M059J (cell line): ENCODE results near the gene CDH10. TPM values are rescaled to one million over a fixed set of nuclear protein-coding genes. Genes with fewer than 3 reads are reported as not detected.

Experiments used
- DNase-seq: peaks from one replicate; pipeline ENCODE4 v3.0.0-alpha.2; 2012; ENCODE audit warnings: low read depth
- total RNA-seq: library from RNA; depleted of rRNA; stranded (reverse); fragments of >200 nt; shearing (Covaris generic); gene quantifications from 2 replicates; pipeline ENCODE4 v1.2.3, GENCODE V29; 2014

CDH10 gene
- total RNA-seq, 1 experiment from 2014 or later: 0.10 TPM

DNA sequence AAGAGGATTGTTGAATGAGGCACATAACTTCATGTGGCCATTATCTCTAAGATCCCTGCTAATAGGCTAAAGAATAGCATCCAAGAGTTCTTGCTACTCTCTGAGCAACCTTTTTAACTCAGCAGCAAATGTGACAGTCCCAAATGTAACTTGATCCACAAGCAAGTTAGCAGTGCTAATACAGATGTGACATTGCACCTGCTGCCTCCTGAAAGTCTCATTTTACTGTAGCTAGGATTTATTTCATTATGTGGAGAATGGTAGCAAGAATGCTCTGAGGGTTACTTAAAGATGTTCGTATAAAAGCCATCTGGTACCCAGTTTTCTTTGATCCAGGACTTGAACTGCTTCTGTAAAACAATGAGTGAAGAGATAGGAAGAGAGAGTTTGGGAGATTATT is 45.8 kb downstream of the CDH10 start:
- DNase-seq: no peak

DNA sequence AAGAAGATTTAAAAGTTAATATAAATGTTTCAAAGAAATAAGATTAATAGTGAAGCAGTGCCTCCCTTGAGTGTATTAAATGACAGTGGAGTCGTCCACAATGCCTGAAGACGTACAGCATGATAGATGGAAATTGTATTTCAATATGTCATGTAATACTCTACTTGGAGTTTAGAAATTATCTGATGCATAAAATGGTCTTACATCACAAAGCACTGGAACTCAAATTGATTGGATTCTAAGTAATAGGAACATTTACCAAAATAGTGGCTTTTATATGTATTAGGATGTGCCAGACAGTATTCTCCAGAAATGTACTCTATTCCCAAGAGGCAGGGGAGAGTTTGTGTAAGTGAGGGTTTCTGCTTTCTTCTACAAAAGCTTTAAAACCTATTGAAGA is 49.4 kb downstream of the CDH10 start:
- DNase-seq: no peak

DNA sequence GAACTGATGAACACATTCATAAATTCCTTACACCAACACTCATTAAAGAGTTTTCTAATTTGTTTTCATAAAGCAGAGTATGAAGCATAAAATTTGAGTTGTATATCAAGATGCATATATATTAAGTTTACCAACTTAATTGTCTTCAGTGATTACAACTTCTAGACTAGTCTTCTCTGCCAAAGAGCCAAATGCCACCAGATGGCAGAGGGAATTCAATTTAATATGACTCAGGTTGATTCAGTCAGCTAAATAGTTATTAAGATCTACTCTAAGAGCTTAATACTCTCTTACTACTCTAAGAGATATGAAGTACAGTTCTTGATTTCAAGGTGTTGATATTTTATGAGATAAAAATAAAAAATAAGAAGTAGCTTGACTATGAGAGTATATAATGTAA is 53.4 kb downstream of the CDH10 start:
- DNase-seq: no peak

DNA sequence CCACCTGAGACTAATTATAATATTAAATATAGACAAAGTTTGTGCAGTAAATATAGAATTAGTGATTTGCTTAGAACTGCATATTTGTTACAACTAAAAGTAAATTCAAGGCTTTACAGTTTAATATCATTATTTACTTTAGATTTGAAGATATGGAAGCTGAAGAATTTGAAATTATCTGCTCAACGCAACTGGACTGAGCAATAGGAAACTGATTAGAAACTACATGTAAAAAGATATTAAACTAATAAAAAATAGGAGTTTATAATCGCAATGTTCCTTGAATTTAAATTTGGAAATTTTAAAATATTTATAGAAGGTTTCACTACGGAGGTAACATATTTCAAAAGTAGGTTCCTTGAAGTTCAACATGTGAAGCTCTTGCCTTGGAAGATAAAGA is 55.2 kb downstream of the CDH10 start:
- DNase-seq: no peak

DNA sequence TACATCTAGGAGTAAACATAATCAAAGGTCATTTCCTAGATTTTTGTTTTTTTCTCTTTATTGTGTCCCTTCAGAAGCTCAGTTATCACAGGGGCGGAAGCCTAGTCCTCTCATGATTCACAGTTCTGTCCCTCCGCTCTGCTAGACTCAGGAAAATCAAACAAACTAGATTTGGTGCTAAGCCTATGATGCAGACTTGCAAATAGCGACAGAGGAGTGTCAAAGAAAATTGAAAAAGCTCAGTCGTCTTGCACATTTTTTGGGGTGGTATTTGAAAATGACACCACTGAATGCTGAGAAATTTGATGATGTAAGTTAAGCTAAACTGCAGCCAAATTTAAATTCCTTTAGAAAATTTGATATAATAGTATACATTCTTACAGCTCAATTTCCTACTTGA is 59.0 kb downstream of the CDH10 start:
- DNase-seq: no peak

DNA sequence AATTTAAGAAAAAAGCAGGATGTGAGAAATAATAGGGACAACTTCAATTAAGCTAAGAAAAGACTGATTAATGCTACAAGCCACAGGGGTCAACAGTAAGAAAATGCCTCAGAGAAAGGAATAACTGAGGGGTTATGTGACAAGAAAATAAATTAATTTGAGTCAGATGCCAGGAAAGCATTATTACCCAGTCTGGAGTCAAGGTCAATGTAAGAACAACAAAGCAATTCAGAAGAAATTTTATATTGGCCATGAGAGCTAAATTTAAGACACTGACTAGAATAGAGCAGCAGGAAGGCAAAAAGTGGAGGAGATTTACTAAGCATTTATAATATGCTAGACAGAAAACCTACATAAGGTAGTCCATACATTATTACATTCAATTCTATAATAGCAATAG is 73.5 kb downstream of the CDH10 start:
- no peak for DNase-seq

DNA sequence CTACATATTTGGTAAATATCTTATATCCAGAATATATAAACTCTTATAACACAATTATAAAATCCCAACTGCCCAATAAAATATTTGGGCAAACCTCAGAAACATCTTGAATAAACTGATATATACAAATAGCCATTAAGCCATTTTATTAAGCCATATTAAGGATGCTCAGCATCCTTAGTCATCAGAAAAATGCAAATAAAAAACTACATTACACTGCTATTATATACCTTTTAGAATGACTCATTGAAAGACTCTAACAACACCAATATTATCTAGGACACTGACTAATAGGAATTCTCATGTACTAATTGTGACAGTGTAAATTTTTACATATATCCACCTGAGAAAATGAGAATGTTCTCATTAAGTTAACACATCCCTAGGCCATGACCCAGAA is 77.8 kb downstream of the CDH10 start:
- DNase-seq: no peak

DNA sequence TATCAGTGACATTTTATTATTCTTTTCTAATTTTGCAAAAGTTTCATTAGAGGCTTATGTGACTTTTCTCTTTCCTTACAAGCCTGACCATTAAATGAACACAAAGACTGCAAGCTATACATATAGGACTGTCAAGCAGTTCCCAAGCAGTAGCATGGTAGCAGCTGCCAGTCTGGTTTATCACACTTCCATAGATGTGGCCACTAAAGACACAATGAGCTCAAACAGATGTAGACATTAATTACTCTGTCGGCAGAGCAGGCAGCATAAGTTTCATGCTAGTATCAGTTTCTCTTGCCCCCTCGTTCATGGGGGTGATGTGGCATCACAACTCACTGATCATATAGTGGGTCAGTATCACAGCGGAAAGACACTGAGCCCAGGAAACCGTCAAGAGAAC is 89.5 kb downstream of the CDH10 start:
- DNase-seq: no peak

DNA sequence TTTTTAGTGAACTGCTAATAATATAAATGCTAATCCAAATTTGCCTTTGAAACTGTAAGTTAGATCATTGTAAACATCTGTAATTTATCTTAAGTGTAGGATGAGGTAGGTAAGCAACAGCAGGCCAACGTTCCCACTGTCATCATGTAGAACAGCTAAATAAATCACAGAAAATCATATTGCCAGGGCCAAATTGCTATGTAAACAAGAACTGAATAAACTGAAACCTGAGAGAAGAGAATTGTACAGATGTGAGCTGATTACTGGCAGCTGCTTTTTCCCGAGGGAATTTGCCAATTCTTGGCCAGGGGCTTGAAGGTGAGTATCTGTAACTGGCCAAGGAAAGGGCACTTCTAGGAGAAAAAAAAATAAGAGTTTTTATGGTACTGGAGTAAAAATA is 97.6 kb downstream of the CDH10 start:
- DNase-seq: no peak

DNA sequence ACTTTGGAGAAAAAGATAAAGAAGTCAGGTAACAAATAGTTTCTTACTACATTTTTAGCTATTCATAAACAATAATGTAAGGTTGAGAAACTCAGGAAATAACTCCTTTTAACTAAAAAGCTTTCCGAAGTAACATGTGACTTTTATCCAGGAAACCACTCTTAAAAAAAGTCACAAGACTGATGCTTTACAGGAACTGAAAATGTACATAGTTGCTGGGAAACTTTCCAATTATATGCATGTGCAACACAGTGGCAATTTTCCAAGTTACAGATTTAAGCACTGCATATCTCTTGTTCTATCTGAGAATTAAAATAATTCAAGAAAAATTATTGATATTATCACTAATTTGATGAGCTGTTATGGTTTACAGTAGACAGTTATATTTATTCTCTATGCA is 105.2 kb downstream of the CDH10 start:
- no peak for DNase-seq

DNA sequence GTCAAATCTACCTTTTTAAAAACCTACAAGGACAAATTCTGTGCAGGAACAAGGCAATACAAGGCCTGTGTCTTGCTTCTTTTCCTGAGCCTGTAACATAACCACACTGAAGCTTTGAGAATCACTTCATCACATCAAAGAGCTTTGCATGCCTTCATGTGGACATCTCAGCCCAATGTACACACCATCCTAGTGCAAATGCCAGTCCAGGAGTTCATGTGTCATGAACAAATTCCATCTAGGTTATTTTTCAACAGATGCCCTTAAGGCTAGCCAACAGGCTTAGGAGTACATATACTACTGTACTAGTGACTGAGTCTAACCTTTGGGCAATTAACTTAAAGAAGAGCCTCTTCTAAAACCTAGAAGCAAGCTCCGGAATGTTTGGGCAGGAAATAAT is 106.4 kb downstream of the CDH10 start:
- DNase-seq: no peak

DNA sequence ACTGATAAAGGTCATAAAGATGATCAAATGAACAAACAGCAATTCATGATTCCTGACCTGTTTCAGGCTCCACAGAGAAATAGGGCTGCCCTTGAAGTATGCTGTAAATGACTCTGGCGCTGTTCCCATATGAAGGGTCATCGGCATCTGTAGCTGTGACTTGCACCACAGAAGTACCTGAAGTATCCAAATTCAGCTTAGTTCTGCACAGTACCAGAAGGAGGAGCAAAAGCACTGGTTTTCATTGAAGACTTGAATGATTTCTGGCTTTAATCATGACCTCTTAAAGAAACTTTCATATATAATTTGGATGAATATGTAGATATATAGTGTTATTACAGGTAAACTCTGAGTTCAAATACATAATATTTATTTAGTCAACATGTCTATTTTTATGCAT is 109.1 kb downstream of the CDH10 start:
- DNase-seq: peak; percentile 1

DNA sequence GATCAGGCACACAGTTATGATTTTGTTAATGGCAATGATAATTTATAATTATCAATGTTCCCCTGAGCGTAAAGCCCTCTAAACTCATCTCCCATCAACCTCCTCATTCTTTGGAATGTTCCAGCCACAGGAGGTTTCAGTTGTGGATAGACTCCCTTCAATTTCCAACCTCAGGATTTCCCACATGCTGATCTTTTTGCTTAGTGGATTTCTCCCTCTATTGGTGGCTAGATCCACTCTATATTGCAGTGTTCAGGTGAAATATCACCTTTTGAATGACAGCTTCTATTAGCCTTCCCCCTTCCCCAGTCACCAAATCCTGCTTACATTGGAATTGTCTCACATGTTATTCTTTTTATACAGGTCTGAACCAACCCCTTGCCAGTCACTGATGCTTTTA is 113.9 kb downstream of the CDH10 start:
- no peak for DNase-seq

DNA sequence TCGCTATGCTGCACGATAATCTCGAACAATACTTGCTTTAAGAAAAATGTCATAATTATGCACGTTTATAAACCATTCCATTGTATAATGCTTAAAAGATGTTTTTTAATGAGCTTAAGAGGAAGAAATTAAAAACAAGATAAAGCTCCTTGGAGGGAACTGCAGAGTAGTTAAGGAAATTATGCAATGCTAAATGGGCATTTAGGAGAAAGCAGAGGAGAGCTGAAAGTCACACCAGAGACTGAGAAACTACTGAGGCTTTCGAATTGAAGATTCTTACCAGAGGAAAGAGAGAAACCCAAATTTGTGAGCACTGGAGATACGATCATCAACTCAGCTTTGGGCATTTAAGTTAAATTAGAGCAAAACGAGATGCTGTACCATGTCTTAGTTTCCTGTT is 119.4 kb downstream of the CDH10 start:
- DNase-seq: no peak

DNA sequence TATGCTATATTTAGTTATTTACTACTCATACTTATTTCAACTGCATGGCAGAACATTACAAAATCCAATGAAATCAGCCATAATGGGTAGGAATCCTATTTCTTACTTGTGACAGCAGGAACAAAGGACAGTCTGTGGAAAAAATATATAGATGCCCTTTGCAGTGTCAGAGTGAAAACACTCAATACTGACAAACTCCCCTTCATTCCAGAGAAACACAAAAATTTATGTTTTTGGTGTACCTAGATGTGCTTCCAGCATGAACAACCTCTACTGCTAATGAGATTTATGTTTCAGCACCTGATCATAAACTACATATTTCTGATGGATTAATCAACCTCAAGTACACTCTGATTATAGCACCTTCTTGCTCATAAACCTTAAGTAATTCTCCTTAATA is 132.4 kb downstream of the CDH10 start:
- DNase-seq: no peak

DNA sequence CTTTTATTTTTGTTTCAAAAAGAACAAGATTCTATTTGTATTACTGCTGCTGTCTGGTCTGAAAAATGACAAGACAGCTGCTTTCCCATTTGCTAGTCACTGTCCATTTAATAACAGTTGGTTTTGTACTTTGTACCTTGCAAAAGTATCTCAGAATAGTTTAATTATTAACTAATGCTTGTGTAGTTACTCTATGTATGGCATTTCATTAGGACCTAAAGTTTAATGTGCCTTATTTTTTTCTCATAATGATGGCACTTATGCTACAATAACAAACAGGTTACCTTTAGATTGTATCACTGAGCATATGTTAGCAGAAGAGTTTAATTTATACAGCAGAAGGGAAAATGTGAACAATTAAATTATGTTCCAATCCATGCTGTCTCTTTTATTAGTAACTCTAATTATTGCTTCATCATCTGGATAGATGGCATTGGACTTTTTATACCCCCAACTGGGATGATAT is 134.2 kb downstream of the CDH10 start:
- no peak for DNase-seq

DNA sequence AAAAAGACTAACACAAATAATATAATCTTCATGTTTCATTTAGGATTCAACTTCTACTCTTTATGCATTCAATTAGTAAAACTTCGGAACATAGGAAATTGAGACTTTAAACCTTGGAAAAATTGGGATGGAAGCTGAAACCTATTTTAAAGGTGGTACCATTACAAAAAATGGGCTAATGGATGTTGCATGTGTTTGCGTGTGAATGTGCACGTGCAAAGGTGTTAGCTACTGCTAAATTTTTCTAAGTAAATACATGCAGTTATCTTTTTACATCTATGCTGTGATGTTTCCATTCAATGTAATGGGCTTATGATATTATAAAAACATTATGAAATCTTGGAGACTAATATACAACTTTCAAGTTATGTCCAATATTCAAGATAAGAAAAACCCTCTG is 134.8 kb downstream of the CDH10 start:
- no peak for DNase-seq

DNA sequence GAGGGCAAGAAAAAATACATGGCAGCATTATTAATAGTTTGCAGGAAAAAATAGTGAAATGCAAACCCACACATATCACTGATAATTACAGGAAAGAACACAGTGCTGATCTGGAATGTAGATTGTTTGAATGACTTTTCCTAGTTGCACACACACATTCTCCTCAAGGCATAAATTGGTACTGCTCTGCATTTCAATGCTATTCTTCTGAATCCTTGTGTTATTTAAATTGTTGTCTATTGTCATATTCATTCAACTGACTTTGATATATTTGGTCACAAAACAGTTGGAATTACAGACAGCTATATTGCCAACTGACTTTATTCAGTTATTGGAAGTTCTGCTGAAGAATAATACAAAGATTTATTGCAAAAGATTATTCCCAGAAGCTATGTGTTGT is 139.5 kb downstream of the CDH10 start:
- no peak for DNase-seq

DNA sequence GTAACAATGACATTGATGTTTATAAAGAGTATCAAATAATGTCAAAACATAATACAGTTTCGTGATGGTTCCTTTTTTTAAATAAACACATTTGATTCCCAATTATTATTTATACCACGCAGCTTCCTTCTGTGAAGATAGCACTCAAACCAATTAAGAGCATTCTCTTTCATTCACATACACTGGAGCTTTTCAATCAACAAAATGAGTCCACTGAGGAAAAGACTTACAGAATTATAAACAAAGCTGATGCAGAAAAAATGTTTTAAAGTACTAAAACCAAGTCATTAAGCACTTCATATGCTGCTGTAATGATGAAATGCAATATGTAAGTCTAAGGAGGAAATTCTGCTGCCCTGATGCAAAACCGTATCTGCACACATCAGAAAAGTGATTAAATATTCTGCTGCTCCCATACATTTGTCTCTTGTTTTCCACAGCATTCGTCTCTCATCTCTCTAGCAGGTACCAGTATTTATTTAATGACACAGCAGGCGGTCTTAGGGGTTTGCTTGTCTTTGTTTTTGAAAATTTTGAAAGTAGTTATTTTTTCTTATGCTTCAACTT is 147.1 kb downstream of the CDH10 start:
- no peak for DNase-seq

DNA sequence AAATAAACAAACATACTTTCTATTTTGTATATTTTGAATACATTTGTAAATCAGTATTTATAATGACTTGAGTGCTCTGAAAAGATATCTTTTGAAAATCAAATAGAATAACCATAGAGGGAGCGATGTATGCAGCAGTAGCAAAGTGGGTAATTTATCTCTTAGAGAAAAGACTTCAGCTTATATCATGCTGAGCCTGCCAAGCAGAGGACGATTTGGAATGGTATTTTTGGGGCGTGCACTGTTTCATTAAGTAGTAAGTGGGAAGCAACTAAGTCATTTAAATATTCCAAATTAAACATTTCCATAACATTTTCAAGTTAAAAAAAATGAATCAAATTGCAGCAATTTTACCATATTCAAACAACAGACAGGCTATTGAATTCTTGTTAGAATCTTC is 147.6 kb downstream of the CDH10 start:
- no peak for DNase-seq

DNA sequence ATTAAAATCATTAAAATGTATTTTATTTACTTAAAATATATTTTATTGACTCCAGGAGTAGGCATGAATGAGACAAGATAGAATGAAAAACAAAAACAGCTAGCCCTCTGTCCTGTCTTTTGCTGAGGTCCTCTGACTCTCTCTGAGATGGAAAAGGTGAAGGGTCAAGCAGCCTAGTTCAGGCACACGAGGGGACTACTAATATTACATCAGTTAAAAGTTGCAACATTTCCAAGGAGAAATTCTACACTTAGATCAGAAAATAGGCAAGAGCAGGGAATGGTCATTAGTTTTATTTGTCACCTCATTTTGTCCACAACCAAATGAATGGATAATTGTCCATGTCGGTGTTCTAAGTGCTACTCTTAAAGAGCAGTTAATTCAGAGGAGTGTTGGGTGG is 148.5 kb downstream of the CDH10 start:
- no peak for DNase-seq

DNA sequence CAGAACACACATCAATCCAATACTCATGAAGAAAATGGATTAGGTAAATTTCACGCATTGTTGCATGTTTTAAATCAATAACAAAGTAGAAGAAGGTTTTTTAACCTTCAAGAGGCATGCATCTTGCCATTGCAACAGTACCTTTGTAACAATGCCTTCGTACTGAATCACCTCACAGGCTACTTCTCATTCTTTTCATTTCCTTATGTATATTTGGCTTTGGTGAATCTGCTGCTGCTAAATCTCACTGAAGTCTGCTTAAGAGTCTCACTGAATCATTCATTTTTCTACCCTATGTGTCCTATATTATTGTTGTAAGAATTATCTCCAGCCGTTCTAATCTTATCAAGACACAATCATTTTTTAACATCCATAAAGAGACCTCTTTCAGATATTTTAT is 152.5 kb downstream of the CDH10 start:
- peak; percentile 2 for DNase-seq

DNA sequence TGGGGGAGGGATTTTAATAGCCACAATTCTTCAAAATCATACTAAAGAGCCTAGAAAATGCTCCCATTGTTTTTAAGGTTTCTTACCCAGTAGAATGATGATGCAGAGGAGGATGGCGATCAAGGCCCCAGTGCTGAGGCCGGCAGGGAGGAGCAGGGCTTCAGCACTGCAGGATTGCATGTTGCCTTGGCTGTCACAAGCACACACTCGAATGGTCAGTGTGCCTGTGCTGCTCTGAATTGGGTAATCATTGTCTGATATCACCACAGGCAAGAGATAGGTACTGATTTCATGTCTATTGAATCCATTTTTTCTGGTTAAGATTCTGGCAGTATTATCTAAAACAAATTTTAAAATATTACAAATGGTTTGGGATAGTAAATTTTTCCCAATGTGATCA is 153.3 kb downstream of the CDH10 start:
- peak; percentile 1 for DNase-seq

DNA sequence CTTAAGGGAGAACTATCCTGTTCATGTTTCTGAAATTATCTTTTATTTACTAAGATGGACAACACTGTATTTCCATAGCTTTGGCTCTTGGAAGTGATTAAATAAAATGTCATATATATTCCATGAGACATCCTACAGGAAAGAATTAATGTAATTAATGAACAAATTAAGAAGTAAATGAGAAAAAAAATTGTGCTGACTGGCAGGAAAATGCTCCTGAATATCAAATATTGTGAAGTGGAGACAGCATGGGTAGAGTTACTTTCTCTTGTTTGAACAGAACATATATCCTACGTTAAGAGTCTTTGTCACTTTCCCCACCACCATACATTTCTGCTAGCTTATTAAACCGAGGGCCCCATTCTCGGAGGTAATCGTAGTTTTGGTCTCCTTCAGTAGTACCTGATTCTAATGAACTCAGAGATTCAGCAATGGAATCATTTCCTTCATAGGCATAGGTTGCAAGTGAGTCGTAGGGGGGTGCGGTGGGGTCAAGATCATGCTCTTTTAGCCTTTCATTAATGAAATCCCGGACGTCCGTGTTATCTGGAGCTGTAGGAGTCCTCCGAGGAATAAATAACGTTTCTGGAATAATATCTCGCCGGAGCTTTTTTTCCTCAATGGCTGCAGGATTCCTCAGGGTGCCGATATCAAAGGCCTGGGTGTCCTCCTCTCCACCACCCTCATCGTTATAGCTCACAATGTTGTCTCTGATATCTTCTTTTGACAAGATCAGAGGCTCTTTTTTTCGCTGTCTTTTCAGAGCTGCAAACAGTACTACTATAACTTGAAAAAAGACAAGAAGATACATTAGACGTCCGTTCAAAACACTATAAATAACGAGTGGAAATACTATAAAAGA is 157.2 kb downstream of the CDH10 start:
- no peak for DNase-seq
